ENCODE results near the gene FRMD7.
"Not testable (repeated sequence)": the region's sequence is repeated elsewhere in the genome, so short reads cannot be mapped to it uniquely, and the experiment has no call there.

FRMD7 gene

GRCh38 chrX:132063862-132064261 lies 64.0 kb downstream of the FRMD7 start:
- H3K4me1 ChIP-seq (ENCODE audit: control insufficient read depth, insufficient read depth, low read length), result no peaks in the 10 kb centered on the region
- no peak overlapping the region for H3K27ac ChIP-seq (ENCODE audit: low read depth, low read length)
- H3K9ac ChIP-seq (ENCODE audit: low read length), result no peak overlapping the region
- H3K4me3 ChIP-seq (ENCODE audit: low read depth, low read length), result no peak overlapping the region
- H3K9me3 ChIP-seq (ENCODE audit: control insufficient read depth, insufficient read depth, low read depth, low read length), result no peaks in the 10 kb centered on the region
- H3K36me3 ChIP-seq (ENCODE audit: control insufficient read depth, insufficient read depth, low read length), result peaks cover 57% of the 10 kb centered on the region
- H3K27me3 ChIP-seq (ENCODE audit: control insufficient read depth, insufficient read depth, low read length), result peaks cover 2% of the 10 kb centered on the region; the same call in 1 of the 2 replicates

- H3K27ac ChIP-seq (ENCODE audit: low read depth, low read length), result no peak overlapping the region
- H3K27me3 ChIP-seq (ENCODE audit: control insufficient read depth, insufficient read depth, low read length), result peaks cover 2% of the 10 kb centered on the region; the same call in 1 of the 2 replicates
- H3K36me3 ChIP-seq (ENCODE audit: control insufficient read depth, insufficient read depth, low read length), result peaks cover 52% of the 10 kb centered on the region
- no peaks in the 10 kb centered on the region for H3K9me3 ChIP-seq (ENCODE audit: control insufficient read depth, insufficient read depth, low read depth, low read length)
- H3K9ac ChIP-seq (ENCODE audit: low read length), result no peak overlapping the region
- no peaks in the 10 kb centered on the region for H3K4me1 ChIP-seq (ENCODE audit: control insufficient read depth, insufficient read depth, low read length)
- no peak overlapping the region for H3K4me3 ChIP-seq (ENCODE audit: low read depth, low read length)
These were observed 64.5 kb downstream of the FRMD7 start for GRCh38 chrX:132063334-132063733.

GRCh38 chrX:132059973-132060540 lies 67.8 kb downstream of the FRMD7 start:
- peaks cover 39% of the 10 kb centered on the region for H3K36me3 ChIP-seq (ENCODE audit: control insufficient read depth, insufficient read depth, low read length)
- peaks cover 2% of the 10 kb centered on the region; the same call in 1 of the 2 replicates for H3K27me3 ChIP-seq (ENCODE audit: control insufficient read depth, insufficient read depth, low read length)
- H3K4me3 ChIP-seq (ENCODE audit: low read depth, low read length), result no peak overlapping the region
- no peak overlapping the region for H3K27ac ChIP-seq (ENCODE audit: low read depth, low read length)
- H3K4me1 ChIP-seq (ENCODE audit: control insufficient read depth, insufficient read depth, low read length), result no peaks in the 10 kb centered on the region
- H3K9ac ChIP-seq (ENCODE audit: low read length), result no peak overlapping the region
- no peaks in the 10 kb centered on the region for H3K9me3 ChIP-seq (ENCODE audit: control insufficient read depth, insufficient read depth, low read depth, low read length)

GRCh38 chrX:132058975-132059374 lies 68.8 kb downstream of the FRMD7 start:
- Histone ChIP-seq H3K4me3 (ENCODE audit: low read depth, low read length) (no peak overlapping the region), H3K27me3 (ENCODE audit: control insufficient read depth, insufficient read depth, low read length) (peaks cover 2% of the 10 kb centered on the region; the same call in 1 of the 2 replicates), H3K9me3 (ENCODE audit: control insufficient read depth, insufficient read depth, low read depth, low read length) (no peaks in the 10 kb centered on the region), H3K4me1 (ENCODE audit: control insufficient read depth, insufficient read depth, low read length) (no peaks in the 10 kb centered on the region), H3K27ac (ENCODE audit: low read depth, low read length) (no peak overlapping the region), H3K9ac (ENCODE audit: low read length) (no peak overlapping the region), H3K36me3 (ENCODE audit: control insufficient read depth, insufficient read depth, low read length) (peaks cover 48% of the 10 kb centered on the region)

- Histone ChIP-seq H3K36me3 (ENCODE audit: control insufficient read depth, insufficient read depth, low read length) (peaks cover 41% of the 10 kb centered on the region), H3K9me3 (ENCODE audit: control insufficient read depth, insufficient read depth, low read depth, low read length) (no peaks in the 10 kb centered on the region), H3K4me3 (ENCODE audit: low read depth, low read length) (no peak overlapping the region), H3K4me1 (ENCODE audit: control insufficient read depth, insufficient read depth, low read length) (no peaks in the 10 kb centered on the region), H3K9ac (ENCODE audit: low read length) (no peak overlapping the region), H3K27me3 (ENCODE audit: control insufficient read depth, insufficient read depth, low read length) (peaks cover 2% of the 10 kb centered on the region; the same call in 1 of the 2 replicates), H3K27ac (ENCODE audit: low read depth, low read length) (no peak overlapping the region)
These were observed 69.8 kb downstream of the FRMD7 start for GRCh38 chrX:132058050-132058449.

GRCh38 chrX:132051778-132052177 lies 76.0 kb downstream of the FRMD7 start:
- not testable (repeated sequence) for H3K4me3 ChIP-seq (ENCODE audit: low read depth, low read length); H3K4me1 ChIP-seq (ENCODE audit: control insufficient read depth, insufficient read depth, low read length); H3K9ac ChIP-seq (ENCODE audit: low read length); H3K27me3 ChIP-seq (ENCODE audit: control insufficient read depth, insufficient read depth, low read length); H3K9me3 ChIP-seq (ENCODE audit: control insufficient read depth, insufficient read depth, low read depth, low read length); H3K27ac ChIP-seq (ENCODE audit: low read depth, low read length)
- H3K36me3 ChIP-seq (ENCODE audit: control insufficient read depth, insufficient read depth, low read length), result peaks cover 18% of the 10 kb centered on the region

- Histone ChIP-seq H3K36me3 (ENCODE audit: control insufficient read depth, insufficient read depth, low read length) (no peaks in the 10 kb centered on the region), H3K4me3 (ENCODE audit: low read depth, low read length) (no peak overlapping the region), H3K9ac (ENCODE audit: low read length) (no peak overlapping the region), H3K9me3 (ENCODE audit: control insufficient read depth, insufficient read depth, low read depth, low read length) (no peaks in the 10 kb centered on the region), H3K27ac (ENCODE audit: low read depth, low read length) (no peak overlapping the region), H3K4me1 (ENCODE audit: control insufficient read depth, insufficient read depth, low read length) (peaks cover 42% of the 10 kb centered on the region), H3K27me3 (ENCODE audit: control insufficient read depth, insufficient read depth, low read length) (peaks cover 4% of the 10 kb centered on the region; the same call in 1 of the 2 replicates)
These were observed 81.3 kb downstream of the FRMD7 start for GRCh38 chrX:132046533-132046932.

- Histone ChIP-seq H3K36me3 (ENCODE audit: control insufficient read depth, insufficient read depth, low read length) (no peaks in the 10 kb centered on the region), H3K4me1 (ENCODE audit: control insufficient read depth, insufficient read depth, low read length) (peaks cover 53% of the 10 kb centered on the region), H3K9me3 (ENCODE audit: control insufficient read depth, insufficient read depth, low read depth, low read length) (no peaks in the 10 kb centered on the region), H3K27me3 (ENCODE audit: control insufficient read depth, insufficient read depth, low read length) (peaks cover 4% of the 10 kb centered on the region; the same call in 1 of the 2 replicates), H3K9ac (ENCODE audit: low read length) (no peak overlapping the region), H3K4me3 (ENCODE audit: low read depth, low read length) (no peak overlapping the region), H3K27ac (ENCODE audit: low read depth, low read length) (peak overlapping the region; percentile 12; the same call in 1 of the 2 replicates)
These were observed 82.4 kb downstream of the FRMD7 start for GRCh38 chrX:132045456-132045855.

GRCh38 chrX:132044953-132045352 lies 82.9 kb downstream of the FRMD7 start:
- Histone ChIP-seq H3K4me3 (ENCODE audit: low read depth, low read length) (no peak overlapping the region), H3K27ac (ENCODE audit: low read depth, low read length) (peak overlapping the region; percentile 12; the same call in 1 of the 2 replicates)

GRCh38 chrX:132043977-132044376 lies 83.8 kb downstream of the FRMD7 start:
- Histone ChIP-seq H3K27ac (ENCODE audit: low read depth, low read length) (no peak overlapping the region), H3K27me3 (ENCODE audit: control insufficient read depth, insufficient read depth, low read length) (no peaks in the 10 kb centered on the region; the same call in 1 of the 2 replicates), H3K9ac (ENCODE audit: low read length) (no peak overlapping the region), H3K4me1 (ENCODE audit: control insufficient read depth, insufficient read depth, low read length) (peaks cover 67% of the 10 kb centered on the region), H3K36me3 (ENCODE audit: control insufficient read depth, insufficient read depth, low read length) (no peaks in the 10 kb centered on the region), H3K9me3 (ENCODE audit: control insufficient read depth, insufficient read depth, low read depth, low read length) (no peaks in the 10 kb centered on the region), H3K4me3 (ENCODE audit: low read depth, low read length) (no peak overlapping the region)

More at GRCh38 chrX:132044953-132045352, 82.9 kb downstream of the FRMD7 start:
- no peak overlapping the region for H3K9ac ChIP-seq (ENCODE audit: low read length)
- no peaks in the 10 kb centered on the region for H3K9me3 ChIP-seq (ENCODE audit: control insufficient read depth, insufficient read depth, low read depth, low read length)
- H3K27me3 ChIP-seq (ENCODE audit: control insufficient read depth, insufficient read depth, low read length), result peaks cover 4% of the 10 kb centered on the region; the same call in 1 of the 2 replicates
- peaks cover 58% of the 10 kb centered on the region for H3K4me1 ChIP-seq (ENCODE audit: control insufficient read depth, insufficient read depth, low read length)
- H3K36me3 ChIP-seq (ENCODE audit: control insufficient read depth, insufficient read depth, low read length), result no peaks in the 10 kb centered on the region

- Histone ChIP-seq H3K9ac (ENCODE audit: low read length) (no peak overlapping the region), H3K4me1 (ENCODE audit: control insufficient read depth, insufficient read depth, low read length) (peaks cover 86% of the 10 kb centered on the region), H3K9me3 (ENCODE audit: control insufficient read depth, insufficient read depth, low read depth, low read length) (no peaks in the 10 kb centered on the region), H3K27ac (ENCODE audit: low read depth, low read length) (no peak overlapping the region; the same call in 1 of the 2 replicates), H3K27me3 (ENCODE audit: control insufficient read depth, insufficient read depth, low read length) (no peaks in the 10 kb centered on the region; the same call in 1 of the 2 replicates), H3K4me3 (ENCODE audit: low read depth, low read length) (no peak overlapping the region), H3K36me3 (ENCODE audit: control insufficient read depth, insufficient read depth, low read length) (no peaks in the 10 kb centered on the region)
These were observed 86.8 kb downstream of the FRMD7 start for GRCh38 chrX:132041015-132041414.
